Fibroblast of skin of left biceps (primary cell): ENCODE measurements around the gene THAP6.
"Not testable (repeated sequence)": the region's sequence is repeated elsewhere in the genome, so short reads cannot be mapped to it uniquely, and the experiment has no call there.

Experiments used
- DNase-seq, 2 experiments: peaks; one replicate each; pipeline ENCODE4 v3.0.0-alpha.2; 2013; ENCODE audit warnings: low read depth in 2 of 2

THAP6 gene

GRCh38 chr4:75525910-75526309 is 11.6 kb downstream of the THAP6 start:
- DNase-seq = no peak

GRCh38 chr4:75527482-75527881 is 13.2 kb downstream of the THAP6 start:
- DNase-seq = no peak

- DNase-seq = no peak
Measured at GRCh38 chr4:75530556-75531322, 16.5 kb downstream of the THAP6 start.

GRCh38 chr4:75531536-75532143 is 17.4 kb downstream of the THAP6 start:
- DNase-seq = not testable (repeated sequence)

GRCh38 chr4:75533339-75533887 is 19.1 kb downstream of the THAP6 start:
- not testable (repeated sequence) for DNase-seq

GRCh38 chr4:75533926-75534325 is 19.7 kb downstream of the THAP6 start:
- DNase-seq = not testable (repeated sequence)

GRCh38 chr4:75537308-75537707 is 23.0 kb downstream of the THAP6 start:
- DNase-seq = not testable (repeated sequence)

- DNase-seq = no peak
Measured at GRCh38 chr4:75542824-75543223, 28.6 kb downstream of the THAP6 start.

GRCh38 chr4:75544220-75544619 is 29.9 kb downstream of the THAP6 start:
- DNase-seq = not testable (repeated sequence)

- DNase-seq = no peak
Measured at GRCh38 chr4:75544870-75545269, 30.6 kb downstream of the THAP6 start.

GRCh38 chr4:75545526-75545925 is 31.3 kb downstream of the THAP6 start:
- no peak for DNase-seq

- DNase-seq = no peak
Measured at GRCh38 chr4:75547647-75548387, 33.5 kb downstream of the THAP6 start.

GRCh38 chr4:75549019-75549418 is 34.7 kb downstream of the THAP6 start:
- DNase-seq = no peak

GRCh38 chr4:75552452-75552851 is 38.2 kb downstream of the THAP6 start:
- DNase-seq = no peak

GRCh38 chr4:75555294-75556164 is 41.3 kb downstream of the THAP6 start, which contains the start of gene ODAPH:
TSS of gene ODAPH (plus strand) at chr4:75556066. CDS start at chr4:75556083, 17 bp downstream.
- DNase-seq = no peak

GRCh38 chr4:75557696-75558095 is 43.4 kb downstream of the THAP6 start:
- no peak for DNase-seq

- no peak for DNase-seq
Measured at GRCh38 chr4:75561789-75562188, 47.5 kb downstream of the THAP6 start.

- DNase-seq = no peak
Measured at GRCh38 chr4:75564023-75564422, 49.8 kb downstream of the THAP6 start.

GRCh38 chr4:75565481-75565880 is 51.2 kb downstream of the THAP6 start:
- DNase-seq = no peak

- no peak for DNase-seq
Measured at GRCh38 chr4:75566911-75567310, 52.6 kb downstream of the THAP6 start.

- no peak for DNase-seq
Measured at GRCh38 chr4:75567725-75568124, 53.5 kb downstream of the THAP6 start.
